Neuron (in vitro differentiated cells): ENCODE results near the gene DRGX.

ENCODE experiments used
- H2AFZ ChIP-seq: one replicate; pipeline ENCODE4 v1.6.1; 2013; ENCODE audit warnings: low read depth, mild to moderate bottlenecking, inconsistent platforms, low read length, moderate library complexity
- H3K27me3 ChIP-seq: one replicate; pipeline ENCODE4 v1.6.1; 2013; ENCODE audit warnings: low read length; ENCODE audit not compliant: insufficient read depth
- H3K36me3 ChIP-seq: one replicate; pipeline ENCODE4 v1.6.1; 2013; ENCODE audit warnings: low read length; ENCODE audit not compliant: insufficient read depth
- H3K4me1 ChIP-seq: one replicate; pipeline ENCODE4 v1.6.1; 2013; ENCODE audit warnings: low read length; ENCODE audit not compliant: insufficient read depth
- H3K4me3 ChIP-seq: 2 replicates; pipeline ENCODE4 v1.5.1; 2013; ENCODE audit warnings: mild to moderate bottlenecking, low read length, moderate library complexity
- H3K9me3 ChIP-seq: one replicate; pipeline ENCODE4 v1.6.1; 2013; ENCODE audit warnings: low read length

The DRGX gene

GRCh38 chr10:49319206-49319605 lies 76.7 kb downstream of the DRGX start:
- Histone ChIP-seq H3K27me3 (peaks cover 4% of the 10 kb centered on the region), H3K4me1 (no peaks in the 10 kb centered on the region), H3K4me3 (no peak overlapping the region), H3K9me3 (no peaks in the 10 kb centered on the region), H3K36me3 (no peaks in the 10 kb centered on the region), H2AFZ (no peak overlapping the region)

DNA sequence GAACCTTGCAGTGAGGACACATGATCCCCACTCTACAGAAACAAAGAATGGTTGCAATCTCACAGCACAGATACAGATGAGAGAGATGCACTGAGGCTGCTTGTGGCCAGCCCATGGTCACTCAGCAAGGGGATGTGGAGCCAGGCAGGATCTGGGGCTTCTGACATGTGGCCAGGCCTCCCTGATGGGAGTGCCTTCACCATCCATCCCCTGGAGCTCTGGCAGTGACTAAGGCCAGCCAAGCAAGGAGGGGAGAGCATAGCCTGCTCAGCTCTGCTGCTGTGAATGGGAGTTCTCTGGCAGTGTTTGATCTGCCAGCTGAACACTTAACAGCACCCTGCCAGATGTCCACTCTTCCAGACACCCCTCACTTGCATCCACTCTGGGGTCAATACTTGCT lies 77.1 kb downstream of the DRGX start:
- Histone ChIP-seq H3K27me3 (peaks cover 4% of the 10 kb centered on the region), H2AFZ (no peak overlapping the region), H3K9me3 (no peaks in the 10 kb centered on the region), H3K4me1 (no peaks in the 10 kb centered on the region), H3K4me3 (no peak overlapping the region), H3K36me3 (no peaks in the 10 kb centered on the region)

- no peaks in the 10 kb centered on the region for H3K9me3 ChIP-seq
- H3K4me1 ChIP-seq: no peaks in the 10 kb centered on the region
- H2AFZ ChIP-seq: no peak overlapping the region
- no peaks in the 10 kb centered on the region for H3K36me3 ChIP-seq
- peaks cover 4% of the 10 kb centered on the region for H3K27me3 ChIP-seq
- H3K4me3 ChIP-seq: no peak overlapping the region
These were observed 77.9 kb downstream of the DRGX start for GRCh38 chr10:49318028-49318427.

- Histone ChIP-seq H2AFZ (no peak overlapping the region), H3K4me1 (no peaks in the 10 kb centered on the region), H3K9me3 (no peaks in the 10 kb centered on the region), H3K27me3 (peaks cover 4% of the 10 kb centered on the region), H3K36me3 (no peaks in the 10 kb centered on the region), H3K4me3 (no peak overlapping the region)
These were observed 81.1 kb downstream of the DRGX start for GRCh38 chr10:49314806-49315205.
